ENCODE data around the gene INSR. TPM values are rescaled to one million over a fixed set of nuclear protein-coding genes. Genes with fewer than 3 reads are reported as not detected.

Gene INSR
- total RNA-seq, 4 donors from 2014 or later: 38.9 to 101 (median 67.7) TPM

DNA sequence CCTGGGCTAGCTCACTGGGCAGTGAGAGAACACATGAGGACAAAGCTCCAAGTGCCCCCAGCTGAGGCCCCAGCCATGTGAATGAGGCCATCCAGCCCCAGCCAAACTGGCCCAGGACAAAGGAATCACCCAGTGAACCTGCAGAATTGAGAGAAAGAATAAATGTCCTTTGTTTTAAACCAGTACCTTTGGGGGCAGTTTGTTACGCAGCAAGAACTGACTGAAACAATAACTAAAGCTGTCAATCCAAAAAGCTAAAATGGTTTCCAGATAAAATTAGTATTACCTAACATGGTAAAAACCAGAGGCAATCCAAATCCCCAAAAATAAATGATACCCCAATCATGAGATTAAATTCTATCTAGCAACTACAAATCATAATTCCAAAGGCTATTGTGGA lies 155.1 kb downstream of the INSR start:
- Histone ChIP-seq H3K4me3 (replicated peaks in 1 of 3) (no peak overlapping the region), H3K27ac (no peak overlapping the region), H3K27me3 (no peaks in the 10 kb centered on the region), H3K36me3 (peaks cover 30 to 43% of the 10 kb centered on the region in 2 donors), H3K9me3 (no peaks in the 10 kb centered on the region), H3K4me1 (peaks cover 0 to 20% of the 10 kb centered on the region in 2 donors)
- TF ChIP-seq POLR2A (IDR thresholded peaks at IDR 0.05): no peak
- TF ChIP-seq, protein P1, sequence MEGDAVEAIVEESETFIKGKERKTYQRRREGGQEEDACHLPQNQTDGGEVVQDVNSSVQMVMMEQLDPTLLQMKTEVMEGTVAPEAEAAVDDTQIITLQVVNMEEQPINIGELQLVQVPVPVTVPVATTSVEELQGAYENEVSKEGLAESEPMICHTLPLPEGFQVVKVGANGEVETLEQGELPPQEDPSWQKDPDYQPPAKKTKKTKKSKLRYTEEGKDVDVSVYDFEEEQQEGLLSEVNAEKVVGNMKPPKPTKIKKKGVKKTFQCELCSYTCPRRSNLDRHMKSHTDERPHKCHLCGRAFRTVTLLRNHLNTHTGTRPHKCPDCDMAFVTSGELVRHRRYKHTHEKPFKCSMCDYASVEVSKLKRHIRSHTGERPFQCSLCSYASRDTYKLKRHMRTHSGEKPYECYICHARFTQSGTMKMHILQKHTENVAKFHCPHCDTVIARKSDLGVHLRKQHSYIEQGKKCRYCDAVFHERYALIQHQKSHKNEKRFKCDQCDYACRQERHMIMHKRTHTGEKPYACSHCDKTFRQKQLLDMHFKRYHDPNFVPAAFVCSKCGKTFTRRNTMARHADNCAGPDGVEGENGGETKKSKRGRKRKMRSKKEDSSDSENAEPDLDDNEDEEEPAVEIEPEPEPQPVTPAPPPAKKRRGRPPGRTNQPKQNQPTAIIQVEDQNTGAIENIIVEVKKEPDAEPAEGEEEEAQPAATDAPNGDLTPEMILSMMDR (IDR thresholded peaks at IDR 0.05): no peak
- DNase-seq: no peak
- intact Hi-C loops (cut with DNase I): no loop called here
- 97 to 100% methylated on average over 1 of the region's 1 CpG for WGBS, 2 donors

DNA sequence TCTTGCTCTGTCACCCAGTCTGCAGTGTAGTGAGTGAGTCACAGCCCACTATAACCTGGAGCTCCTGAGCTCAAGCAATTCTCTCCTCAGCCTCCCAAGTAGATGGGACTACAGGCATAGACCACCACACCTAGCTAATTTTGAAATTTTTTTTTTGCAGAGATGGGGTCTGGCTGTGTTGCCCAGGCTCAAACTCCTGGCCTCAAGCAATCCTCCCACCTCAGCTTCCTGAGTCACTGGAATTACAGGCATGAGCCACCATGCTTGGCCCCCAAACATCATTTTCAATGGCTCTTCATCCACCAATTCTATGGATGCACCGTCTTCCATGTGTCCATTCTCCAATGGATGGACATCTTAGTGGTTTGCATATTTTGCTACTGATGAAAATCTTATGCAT lies 155.8 kb downstream of the INSR start:
- peaks cover 30 to 43% of the 10 kb centered on the region in 2 donors for H3K36me3 ChIP-seq
- H3K4me3 ChIP-seq (replicated peaks in 1 of 3): no peak overlapping the region
- DNase-seq: no peak
- TF ChIP-seq, protein P1 (IDR thresholded peaks at IDR 0.05): no peak
- TF ChIP-seq POLR2A (IDR thresholded peaks at IDR 0.05): no peak
- H3K27me3 ChIP-seq: no peaks in the 10 kb centered on the region
- intact Hi-C loops (cut with DNase I): no loop called here
- 94 to 96% methylated on average over 1 of the region's 1 CpG for WGBS, 2 donors
- H3K27ac ChIP-seq: no peak overlapping the region
- no peaks in the 10 kb centered on the region for H3K9me3 ChIP-seq
- peaks cover 0 to 24% of the 10 kb centered on the region in 2 donors for H3K4me1 ChIP-seq

DNA sequence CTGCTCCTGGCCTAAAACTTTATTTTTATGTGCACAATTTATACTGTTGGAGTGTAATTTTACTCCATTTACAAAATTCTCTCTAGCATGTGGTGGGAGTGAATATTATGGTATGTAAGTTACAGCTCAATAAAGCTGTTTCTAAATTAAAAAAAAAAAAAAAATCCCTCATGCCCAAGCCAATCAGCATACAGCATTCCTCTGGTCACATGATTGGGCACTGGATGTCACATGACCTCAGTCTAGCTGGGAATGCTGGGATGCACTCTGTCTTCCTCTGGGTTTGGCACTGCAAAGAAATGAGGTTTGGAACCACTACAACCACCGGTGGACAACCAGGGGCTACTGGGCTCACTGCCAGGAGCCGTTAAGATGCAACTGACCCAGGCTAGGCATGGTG lies 157.1 kb downstream of the INSR start:
- Histone ChIP-seq H3K27me3 (no peaks in the 10 kb centered on the region), H3K36me3 (peaks cover 23 to 34% of the 10 kb centered on the region in 2 donors), H3K9me3 (no peaks in the 10 kb centered on the region), H3K4me3 (replicated peaks in 1 of 3) (no peak overlapping the region), H3K27ac (no peak overlapping the region), H3K4me1 (peaks cover 0 to 24% of the 10 kb centered on the region in 2 donors)
- intact Hi-C loops (cut with DNase I): no loop called here
- no peak for DNase-seq
- WGBS, 2 donors: 42 to 60% methylated on average over 2 of the region's 2 CpGs
- TF ChIP-seq, protein P1 (IDR thresholded peaks at IDR 0.05): no peak
- no peak for TF ChIP-seq POLR2A (IDR thresholded peaks at IDR 0.05)

DNA sequence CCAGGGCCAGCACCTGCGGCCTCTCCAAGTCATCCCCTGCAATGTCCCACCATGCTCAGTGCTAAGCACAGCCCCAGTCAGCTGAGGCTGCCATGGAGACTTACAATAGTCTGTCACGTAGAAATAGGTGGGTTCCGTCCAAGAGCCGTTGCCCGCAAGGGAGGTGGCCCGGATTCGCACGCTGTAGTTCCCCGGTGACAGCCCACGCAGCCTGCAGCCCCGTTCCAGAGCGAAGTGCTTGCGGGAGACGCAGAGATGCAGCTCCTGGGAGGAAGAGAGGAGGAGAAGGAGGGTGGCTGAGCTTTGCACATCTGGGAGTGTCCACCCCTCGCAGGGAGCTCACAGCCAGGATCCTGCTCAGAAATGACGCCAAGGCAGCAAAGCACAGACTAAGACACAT lies 162.2 kb downstream of the INSR start:
- Histone ChIP-seq H3K27me3 (no peaks in the 10 kb centered on the region), H3K4me3 (replicated peaks in 1 of 3) (no peak overlapping the region), H3K4me1 (peaks cover 0 to 24% of the 10 kb centered on the region in 2 donors), H3K36me3 (peaks cover 17 to 37% of the 10 kb centered on the region in 2 donors), H3K27ac (no peak overlapping the region), H3K9me3 (no peaks in the 10 kb centered on the region)
- 95 to 96% methylated on average over 16 of the region's 16 CpGs for WGBS, 2 donors
- TF ChIP-seq, protein P1 (IDR thresholded peaks at IDR 0.05): no peak
- no peak for TF ChIP-seq POLR2A (IDR thresholded peaks at IDR 0.05)
- no peak for DNase-seq
- intact Hi-C loops (cut with DNase I): no loop called here

DNA sequence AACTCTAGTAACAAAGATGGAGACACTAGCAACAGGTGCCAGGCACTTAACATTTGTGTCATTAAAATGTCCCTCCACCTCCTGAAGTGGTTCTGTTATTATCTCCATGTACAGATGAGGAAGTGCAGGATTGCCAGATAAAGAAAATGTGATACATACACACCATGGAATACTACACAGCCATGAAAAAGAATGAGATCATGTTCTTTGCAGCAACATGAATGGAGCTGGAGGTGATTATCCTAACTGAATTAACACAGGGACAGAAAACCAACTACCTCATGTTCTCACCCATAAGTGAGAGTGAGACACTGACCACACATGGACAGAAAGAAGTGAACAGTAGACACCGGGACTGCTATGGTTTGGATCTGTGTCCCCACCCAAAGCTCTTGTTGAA lies 164.2 kb downstream of the INSR start:
- H3K27ac ChIP-seq: no peak overlapping the region
- H3K27me3 ChIP-seq: no peaks in the 10 kb centered on the region
- 94 to 100% methylated on average over 1 of the region's 1 CpG for WGBS, 2 donors
- H3K4me1 ChIP-seq: peaks cover 0 to 11% of the 10 kb centered on the region in 2 donors
- H3K36me3 ChIP-seq: peaks cover 36 to 57% of the 10 kb centered on the region in 2 donors
- TF ChIP-seq, protein P1 (IDR thresholded peaks at IDR 0.05): no peak
- no peak for TF ChIP-seq POLR2A (IDR thresholded peaks at IDR 0.05)
- no peak for DNase-seq
- no peak overlapping the region for H3K4me3 ChIP-seq (replicated peaks in 1 of 3)
- intact Hi-C loops (cut with DNase I): no loop called here
- H3K9me3 ChIP-seq: no peaks in the 10 kb centered on the region

Data from thyroid gland (tissue), 4 donors.